Prostate gland (tissue), 2 donors: ENCODE results near the gene FGD5.

Experiments
- POLR2A ChIP-seq: fragments of 450-650 bp; IDR thresholded peaks from one replicate; pipeline ENCODE4 v1.6.1; 2016; ENCODE audit warnings: antibody characterized with exemption, mild to moderate bottlenecking
- POLR2AphosphoS5 ChIP-seq: sonication (generic); formaldehyde crosslinking; IDR thresholded peaks from one replicate; pipeline ENCODE4 v1.6.1; 2017; ENCODE audit warnings: antibody characterized with exemption
- TF ChIP-seq, protein P1 (sequence below), 4 experiments: fragments of 200-600 bp in 2 of 4; fragments of 450-650 bp in 2 of 4; sonication (generic) in 2 of 4; IDR thresholded peaks; 1 replicate in 3 of 4; 2 replicates in 1 of 4; pipeline ENCODE4 v1.5.1; 2016 to 2019; ENCODE audit warnings: antibody characterized with exemption in 4 of 4, mild to moderate bottlenecking in 2 of 4, moderate library complexity in 2 of 4

- TF ChIP-seq, protein P1, sequence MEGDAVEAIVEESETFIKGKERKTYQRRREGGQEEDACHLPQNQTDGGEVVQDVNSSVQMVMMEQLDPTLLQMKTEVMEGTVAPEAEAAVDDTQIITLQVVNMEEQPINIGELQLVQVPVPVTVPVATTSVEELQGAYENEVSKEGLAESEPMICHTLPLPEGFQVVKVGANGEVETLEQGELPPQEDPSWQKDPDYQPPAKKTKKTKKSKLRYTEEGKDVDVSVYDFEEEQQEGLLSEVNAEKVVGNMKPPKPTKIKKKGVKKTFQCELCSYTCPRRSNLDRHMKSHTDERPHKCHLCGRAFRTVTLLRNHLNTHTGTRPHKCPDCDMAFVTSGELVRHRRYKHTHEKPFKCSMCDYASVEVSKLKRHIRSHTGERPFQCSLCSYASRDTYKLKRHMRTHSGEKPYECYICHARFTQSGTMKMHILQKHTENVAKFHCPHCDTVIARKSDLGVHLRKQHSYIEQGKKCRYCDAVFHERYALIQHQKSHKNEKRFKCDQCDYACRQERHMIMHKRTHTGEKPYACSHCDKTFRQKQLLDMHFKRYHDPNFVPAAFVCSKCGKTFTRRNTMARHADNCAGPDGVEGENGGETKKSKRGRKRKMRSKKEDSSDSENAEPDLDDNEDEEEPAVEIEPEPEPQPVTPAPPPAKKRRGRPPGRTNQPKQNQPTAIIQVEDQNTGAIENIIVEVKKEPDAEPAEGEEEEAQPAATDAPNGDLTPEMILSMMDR (IDR thresholded peaks at IDR 0.05): no peak
- TF ChIP-seq POLR2AphosphoS5 (no peak), POLR2A (no peak)
Observed at GRCh38 chr3:14796403-14797077, 22.2 kb upstream of the FGD5 start.
